Endothelial cell of umbilical vein (primary cell): ENCODE measurements around the gene SLC25A18. TPM values are rescaled to one million over a fixed set of nuclear protein-coding genes. Genes with fewer than 3 reads are reported as not detected.

ENCODE experiments used
- BruUV-seq: library from RNA; stranded (reverse); fragments of 400-500 nt; replicated peaks from 2 replicates; lab custom pipeline; 2021; lab: Mats Ljungman, UMichigan
- CTCF ChIA-PET: fragments of 300-600, 350-600 bp; sonication (Branson Sonifier 250); formaldehyde crosslinking; loops from one replicate; lab custom pipeline; 2021; ENCODE audit warnings: antibody characterized with exemption, inconsistent platforms; lab: Charles Lee
- POLR2A ChIA-PET: fragments of 300-600, 350-600 bp; sonication (Branson Sonifier 250); formaldehyde crosslinking; loops from one replicate; lab custom pipeline; 2021; ENCODE audit warnings: antibody characterized with exemption, inconsistent platforms; lab: Charles Lee
- DNase-seq: peaks from one replicate; pipeline ENCODE4 v3.0.0-alpha.2; 2011; ENCODE audit warnings: low read depth, low spot score
- FAIRE-seq: peaks from 2 replicates; lab custom pipeline; 2011; peaks lifted over from hg19 to GRCh38; lab: Jason Lieb, UNC
- H2AFZ ChIP-seq: 2 replicates; pipeline ENCODE4 v1.6.0; 2012; ENCODE audit warnings: low read depth, low read length, control low read depth, inconsistent platforms
- H3K27ac ChIP-seq: 2 replicates; pipeline ENCODE4 v1.5.1; 2011; ENCODE audit warnings: low read depth, mild to moderate bottlenecking, control low read depth, low read length, moderate library complexity; ENCODE audit not compliant: insufficient read depth
- H3K27me3 ChIP-seq, 2 experiments: 2 replicates each; pipeline versions ENCODE4 v1.6.0 to v1.6.1; 2011; ENCODE audit warnings: low read length in 2 of 2, mixed read lengths in 1 of 2; ENCODE audit not compliant: control insufficient read depth in 2 of 2, insufficient read depth in 2 of 2
- H3K36me3 ChIP-seq, 2 experiments: 2 replicates in 1 of 2; 3 replicates in 1 of 2; pipeline ENCODE4 v1.5.1; 2011; ENCODE audit warnings: low read length in 2 of 2, mild to moderate bottlenecking in 1 of 2, moderate library complexity in 1 of 2; ENCODE audit not compliant: control insufficient read depth in 2 of 2, insufficient read depth in 2 of 2; ENCODE audit errors: extremely low read depth in 1 of 2
- H3K4me1 ChIP-seq: 3 replicates; pipeline ENCODE4 v1.5.1; 2011; ENCODE audit warnings: mild to moderate bottlenecking, low read length; ENCODE audit not compliant: control insufficient read depth, insufficient read depth; ENCODE audit errors: extremely low read depth
- H3K4me2 ChIP-seq: 2 replicates; pipeline ENCODE4 v1.6.1; 2011; ENCODE audit warnings: low read length, control low read depth, mixed read lengths; ENCODE audit not compliant: insufficient read depth
- H3K4me3 ChIP-seq, 3 experiments: fragments of 200-600 bp in 1 of 3; sonication (generic), shearing (Covaris generic) in 1 of 3; replicated peaks in 1 of 3; 2 replicates each; pipeline ENCODE4 v1.5.1; 2011 to 2016; ENCODE audit warnings: control low read depth in 3 of 3, low read length in 3 of 3, mild to moderate bottlenecking in 2 of 3, inconsistent platforms in 1 of 3, low read depth in 1 of 3, moderate library complexity in 1 of 3; ENCODE audit not compliant: insufficient read depth in 1 of 3
- H3K79me2 ChIP-seq: 2 replicates; pipeline ENCODE4 v1.6.0; 2012; ENCODE audit warnings: low read length, inconsistent platforms; ENCODE audit not compliant: control insufficient read depth, insufficient read depth
- H3K9ac ChIP-seq: replicated peaks from 2 replicates; pipeline ENCODE3; 2011; ENCODE audit warnings: low read length, control low read depth; ENCODE audit not compliant: insufficient read depth; ENCODE audit errors: extremely low read depth
- H3K9me1 ChIP-seq: replicated peaks from 3 replicates; pipeline ENCODE4 v1.6.0; 2011; ENCODE audit warnings: mild to moderate bottlenecking, low read length; ENCODE audit not compliant: control insufficient read depth, insufficient read depth; ENCODE audit errors: extremely low read depth
- H3K9me3 ChIP-seq: replicated peaks from 2 replicates; pipeline ENCODE4 v1.5.1; 2012; ENCODE audit warnings: low read length, inconsistent platforms; ENCODE audit not compliant: control insufficient read depth, insufficient read depth
- H4K20me1 ChIP-seq: replicated peaks from 2 replicates; pipeline ENCODE3; 2011; ENCODE audit warnings: mild to moderate bottlenecking, low read length; ENCODE audit not compliant: control insufficient read depth, insufficient read depth; ENCODE audit errors: extremely low read depth
- CTCF ChIP-seq, 2 donors: IDR thresholded peaks; 1 replicate in 1 of 2; 2 replicates in 1 of 2; pipeline ENCODE4 v1.5.1; 2011; ENCODE audit warnings: low read length in 2 of 2, mild to moderate bottlenecking in 2 of 2, moderate library complexity in 2 of 2, control low read depth in 1 of 2, inconsistent platforms in 1 of 2, low read depth in 1 of 2; ENCODE audit not compliant: insufficient read depth in 1 of 2; ENCODE audit errors: extremely low read depth in 1 of 2
- EZH2 ChIP-seq: IDR thresholded peaks from 2 replicates; pipeline ENCODE4 v1.6.1; 2012; ENCODE audit warnings: borderline replicate concordance, low read depth, mild to moderate bottlenecking, moderate library complexity, low read length, inconsistent platforms; ENCODE audit not compliant: severe bottlenecking
- FOS ChIP-seq: IDR thresholded peaks from 2 replicates; pipeline ENCODE4 v1.6.1; 2011; ENCODE audit warnings: mild to moderate bottlenecking, low read length, moderate library complexity, borderline replicate concordance; ENCODE audit not compliant: insufficient read depth
- GATA2 ChIP-seq: IDR thresholded peaks from 2 replicates; pipeline ENCODE4 v1.7.0; 2011; ENCODE audit warnings: low read depth, mild to moderate bottlenecking, moderate library complexity, mixed read lengths, low read length; ENCODE audit not compliant: insufficient read length, insufficient read depth
- JUN ChIP-seq: IDR thresholded peaks from 2 replicates; pipeline ENCODE4 v1.6.1; 2011; ENCODE audit warnings: borderline replicate concordance, low read depth; ENCODE audit not compliant: insufficient read length, insufficient read depth
- MAX ChIP-seq: IDR thresholded peaks from 2 replicates; pipeline ENCODE4 v1.6.1; 2011; ENCODE audit not compliant: insufficient read depth, insufficient read length
- MYC ChIP-seq: IDR thresholded peaks from one replicate; pipeline ENCODE4 v1.6.1; 2011; ENCODE audit warnings: mild to moderate bottlenecking, low read depth, low read length
- POLR2A ChIP-seq: IDR thresholded peaks from 2 replicates; pipeline ENCODE4 v1.6.1; 2012; ENCODE audit warnings: low read depth, mild to moderate bottlenecking, control low read depth, low read length
- POLR2AphosphoS5 ChIP-seq: IDR thresholded peaks from 2 replicates; pipeline ENCODE4 v1.6.1; 2012; ENCODE audit warnings: low read depth, mild to moderate bottlenecking, control low read depth, low read length, moderate library complexity; ENCODE audit not compliant: insufficient read depth
- dilution Hi-C: fragments of 300-500 bp; cut with MboI; formaldehyde crosslinking; loops from one replicate; pipeline ENCODE4 v1.15.0; 2019; ENCODE audit warnings: low sequenced_read_pairs; ENCODE audit not compliant: extremely low pct_ligation_motif_present
- intact Hi-C: fragments of 100-400 bp; cut with micrococcal nuclease; formaldehyde crosslinking; loops from one replicate; pipeline ENCODE4 v1.10.0; 2022
- polyA plus RNA-seq, 4 experiments: library from polyadenylated mRNA; depleted of rRNA in 3 of 4; stranded (reverse) in 3 of 4; unstranded in 1 of 4; fragments of >200 nt; gene quantifications; 2 replicates each; pipeline versions ENCODE4 v1.2.1 to v1.2.3, GENCODE V29; 2011 to 2012; ENCODE audit warnings: missing spikeins in 1 of 4
- total RNA-seq: library from RNA; stranded (reverse); gene quantifications from 2 replicates; pipeline ENCODE4 v1.2.3, GENCODE V29; 2021

SLC25A18 gene
- total and polyA plus RNA-seq, 2 donors (not counting 3 experiments of a cell fraction or from before 2014, with no cell fraction given), result not detected

- intact Hi-C loops, result no loop called here
- H4K20me1 ChIP-seq, result no peaks in the 10 kb centered on the region
- no peaks in the 10 kb centered on the region for H3K9me3 ChIP-seq
- no peak overlapping the region for H3K27ac ChIP-seq
- H2AFZ ChIP-seq, result no peak overlapping the region
- H3K9me1 ChIP-seq, result no peaks in the 10 kb centered on the region
- H3K36me3 ChIP-seq, result no peaks in the 10 kb centered on the region
- ChIA-PET CTCF (no interaction called here), POLR2A (no interaction called here)
- no peaks in the 10 kb centered on the region for H3K79me2 ChIP-seq
- FAIRE-seq (no peak), DNase-seq (no peak)
- no TSS peak for BruUV-seq
- dilution Hi-C loops, result no loop called here
- TF ChIP-seq MYC (no peak), GATA2 (no peak), CTCF (IDR thresholded peaks at IDR 0.05; ENCODE audit: extremely low read depth in 1 of 2, insufficient read depth in 1 of 2, low read depth in 1 of 2, low read length in 2 of 2) (no peak)
- H3K4me3 ChIP-seq, result no peak overlapping the region
- no peaks in the 10 kb centered on the region for H3K27me3 ChIP-seq
- H3K9ac ChIP-seq, result no peak overlapping the region
- H3K4me2 ChIP-seq, result no peak overlapping the region
- H3K4me1 ChIP-seq, result no peaks in the 10 kb centered on the region
Measured at GRCh38 chr22:17576470-17576869, 13.2 kb downstream of the SLC25A18 start.

- dilution Hi-C loops (no loop called here), intact Hi-C loops (no loop called here)
- CTCF ChIA-PET, result interaction anchor here (1.0 to 2.8 kb wide), 3 partner anchors 10 to 252 kb away, joined by 3 to 10 read pairs (median 7); no protein-coding TSS in a partner anchor
- Histone ChIP-seq H3K27me3 (no peaks in the 10 kb centered on the region), H3K9me3 (no peaks in the 10 kb centered on the region), H3K27ac (no peak overlapping the region), H3K4me3 (no peak overlapping the region), H3K36me3 (no peaks in the 10 kb centered on the region), H3K9me1 (no peaks in the 10 kb centered on the region), H3K4me1 (no peaks in the 10 kb centered on the region), H3K9ac (no peak overlapping the region), H4K20me1 (no peaks in the 10 kb centered on the region), H3K4me2 (no peak overlapping the region), H3K79me2 (no peaks in the 10 kb centered on the region), H2AFZ (no peak overlapping the region)
- POLR2A ChIA-PET, result no interaction called here
- peak; percentile 23 for DNase-seq
- BruUV-seq, result no TSS peak
- no peak for FAIRE-seq
- TF ChIP-seq GATA2, result no peak
- TF ChIP-seq FOS, result no peak
- TF ChIP-seq MAX, result no peak
- TF ChIP-seq POLR2A, result no peak
- TF ChIP-seq POLR2AphosphoS5, result no peak
- TF ChIP-seq JUN, result no peak
- TF ChIP-seq CTCF (IDR thresholded peaks at IDR 0.05; ENCODE audit: extremely low read depth in 1 of 2, insufficient read depth in 1 of 2, low read depth in 1 of 2, low read length in 2 of 2), result no peak
- TF ChIP-seq MYC, result no peak
- TF ChIP-seq EZH2, result no peak
Measured at GRCh38 chr22:17578136-17578754, 14.9 kb downstream of the SLC25A18 start.
